ENCODE results near the gene TCF12.
"Not testable (repeated sequence)": the region's sequence is repeated elsewhere in the genome, so short reads cannot be mapped to it uniquely, and the experiment has no call there.

Gene TCF12

GRCh38 chr15:57089815-57090495, 171.5 kb downstream of the TCF12 start:
- DNase-seq (ENCODE audit: insufficient read length, low spot score), result no peak
- peak; percentile 25 for FAIRE-seq
- no peak for TF ChIP-seq CTCF (IDR thresholded peaks at IDR 0.05; ENCODE audit: insufficient read depth, missing control alignments)

DNA sequence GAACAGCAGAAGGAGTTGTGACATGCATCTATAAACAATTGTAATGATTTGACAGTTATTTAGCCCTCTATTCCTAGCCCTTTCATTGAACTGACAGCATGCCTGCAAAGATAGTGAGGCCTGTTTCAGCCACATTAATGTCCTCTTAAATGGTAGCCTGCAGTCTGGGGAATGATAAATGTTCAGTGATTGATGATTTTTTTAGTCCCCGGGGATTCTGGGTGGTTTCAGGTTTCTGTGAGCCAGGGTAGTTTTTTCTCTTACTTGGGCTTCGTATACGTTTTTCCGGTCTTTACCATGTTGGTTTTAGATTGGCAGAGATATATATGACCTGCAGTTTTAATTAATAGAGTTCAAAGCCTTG, 172.0 kb downstream of the TCF12 start:
- FAIRE-seq (no peak), DNase-seq (ENCODE audit: insufficient read length, low spot score) (no peak)
- TF ChIP-seq CTCF (IDR thresholded peaks at IDR 0.05; ENCODE audit: insufficient read depth, missing control alignments), result no peak

DNA sequence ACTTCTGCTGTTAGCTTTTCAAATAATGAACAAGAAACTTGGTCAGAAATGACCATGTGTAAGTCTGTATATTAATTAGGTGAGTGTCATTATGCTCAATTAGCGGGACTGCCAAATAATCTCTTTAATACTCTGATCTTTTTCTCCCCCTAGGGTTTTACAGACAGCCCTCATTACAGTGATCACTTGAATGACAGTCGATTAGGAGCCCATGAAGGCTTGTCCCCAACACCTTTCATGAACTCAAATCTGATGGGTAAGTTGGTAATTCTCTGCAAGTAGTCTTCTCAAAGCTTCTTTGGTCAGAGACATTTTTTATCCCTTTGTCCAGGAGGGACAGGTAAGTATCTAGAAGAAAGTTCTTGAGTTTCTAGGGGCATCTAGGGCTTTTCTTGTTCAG, 173.2 kb downstream of the TCF12 start:
- TF ChIP-seq CTCF (IDR thresholded peaks at IDR 0.05; ENCODE audit: insufficient read depth, missing control alignments), result no peak
- DNase-seq (ENCODE audit: insufficient read length, low spot score), result no peak
- peak; percentile 83 for FAIRE-seq

GRCh38 chr15:57092252-57092651, 173.8 kb downstream of the TCF12 start:
- TF ChIP-seq CTCF (IDR thresholded peaks at IDR 0.05; ENCODE audit: insufficient read depth, missing control alignments), result no peak
- DNase-seq (ENCODE audit: insufficient read length, low spot score), result no peak
- FAIRE-seq, result no peak

GRCh38 chr15:57094321-57095257, 176.1 kb downstream of the TCF12 start:
- DNase-seq (ENCODE audit: insufficient read length, low spot score) (no peak), FAIRE-seq (peak; percentile 35)
- TF ChIP-seq CTCF (IDR thresholded peaks at IDR 0.05; ENCODE audit: insufficient read depth, missing control alignments), result no peak

DNA sequence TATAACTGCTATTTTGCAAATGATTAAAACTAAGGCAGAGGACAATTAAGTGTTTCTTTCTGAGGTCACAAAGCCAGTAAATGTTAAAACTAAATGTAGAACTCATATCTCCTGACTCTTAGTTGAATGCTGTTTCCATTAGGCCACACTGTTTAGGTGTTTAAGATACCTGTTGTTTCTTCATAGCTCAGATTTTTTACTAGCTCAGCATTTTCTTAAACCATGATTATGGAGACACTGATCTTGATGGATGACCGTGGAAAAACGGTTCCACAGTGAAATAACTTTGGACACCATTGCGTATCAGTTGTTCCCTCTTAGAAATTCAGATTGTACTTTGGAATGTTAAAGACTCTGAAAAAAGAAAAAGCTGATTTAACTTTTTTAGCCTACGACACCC, 177.5 kb downstream of the TCF12 start:
- DNase-seq (ENCODE audit: insufficient read length, low spot score) (no peak), FAIRE-seq (peak; percentile 74)
- no peak for TF ChIP-seq CTCF (IDR thresholded peaks at IDR 0.05; ENCODE audit: insufficient read depth, missing control alignments)

GRCh38 chr15:57097246-57097645, 178.8 kb downstream of the TCF12 start:
- no peak for TF ChIP-seq CTCF (IDR thresholded peaks at IDR 0.05; ENCODE audit: insufficient read depth, missing control alignments)
- FAIRE-seq, result no peak
- DNase-seq (ENCODE audit: insufficient read length, low spot score), result no peak

DNA sequence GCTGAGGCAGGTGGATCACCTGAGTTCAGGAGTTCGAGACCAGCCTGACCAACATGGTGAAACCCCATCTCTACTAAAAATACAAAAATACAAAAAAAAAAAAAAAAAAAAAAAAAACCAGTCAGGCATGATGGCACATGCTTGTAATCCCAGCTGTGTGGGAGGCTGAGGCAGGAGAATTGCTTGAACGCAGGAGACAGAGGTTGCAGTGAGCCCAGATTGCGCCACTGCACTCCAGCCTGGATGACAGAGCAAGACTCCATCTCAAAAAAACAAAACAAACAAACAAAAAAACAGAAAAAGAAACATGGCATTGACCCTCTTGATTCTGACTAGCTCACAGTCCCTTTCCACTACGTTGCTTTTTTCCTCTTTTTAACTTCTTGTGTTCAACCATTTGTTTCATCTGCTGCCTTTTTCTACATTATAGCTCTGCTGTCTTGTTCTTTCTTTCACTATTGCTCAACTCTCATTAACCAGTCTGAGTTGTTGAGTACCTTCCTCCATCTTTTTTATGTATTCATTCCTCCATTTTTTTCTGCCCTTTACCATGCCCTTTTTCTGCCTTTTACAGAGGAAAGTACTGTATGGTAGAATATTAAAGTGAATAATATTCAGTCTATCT, 179.6 kb downstream of the TCF12 start:
- not testable (repeated sequence) for DNase-seq (ENCODE audit: insufficient read length, low spot score); FAIRE-seq
